HepG2 (cell line): ENCODE measurements around the gene MEGF6. TPM values are rescaled to one million over a fixed set of nuclear protein-coding genes. Genes with fewer than 3 reads are reported as not detected.

ENCODE experiments used
- ELF3 ChIP-seq: IDR thresholded peaks from 2 replicates; pipeline ENCODE4 v1.6.1; 2016; ENCODE audit warnings: missing genetic modification reagents, missing compliant biosample characterization
- FOXC1 ChIP-seq: sonication (generic); formaldehyde crosslinking; IDR thresholded peaks from 2 replicates; pipeline ENCODE4 v1.8.0; 2022; ENCODE audit warnings: mild to moderate bottlenecking, missing genetic modification reagents, borderline replicate concordance
- FOXJ3 ChIP-seq: sonication (generic); formaldehyde crosslinking; IDR thresholded peaks from 2 replicates; pipeline ENCODE4 v1.4.0; 2020; ENCODE audit warnings: missing genetic modification reagents, mild to moderate bottlenecking, borderline replicate concordance
- HNRNPH1 ChIP-seq: fragments of 200-400 bp; formaldehyde crosslinking; optimal IDR thresholded peaks from 2 replicates; pipeline ENCODE3; 2017; ENCODE audit warnings: mild to moderate bottlenecking, low read depth, low read length
- HNRNPUL1 ChIP-seq: fragments of 200-400 bp; formaldehyde crosslinking; IDR thresholded peaks from 2 replicates; pipeline ENCODE4 v1.6.1; 2017; ENCODE audit warnings: low read depth, mild to moderate bottlenecking, low read length, moderate library complexity
- JARID2 ChIP-seq: sonication (generic); formaldehyde crosslinking; IDR thresholded peaks from 2 replicates; pipeline ENCODE4 v1.8.1; 2023; ENCODE audit warnings: missing genetic modification reagents, inconsistent platforms; ENCODE audit not compliant: insufficient replicate concordance
- NFE2L1 ChIP-seq: sonication (generic); formaldehyde crosslinking; IDR thresholded peaks from 2 replicates; pipeline ENCODE4 v1.4.0; 2020; ENCODE audit warnings: missing genetic modification reagents, mild to moderate bottlenecking, borderline replicate concordance
- ZNF264 ChIP-seq: sonication (generic); formaldehyde crosslinking; IDR thresholded peaks from 2 replicates; pipeline ENCODE4 v1.4.0; 2020; ENCODE audit warnings: missing genetic modification reagents
- polyA plus RNA-seq, 8 experiments: library from polyadenylated mRNA; depleted of rRNA in 3 of 8; stranded (reverse) in 7 of 8; unstranded in 1 of 8; fragments of >200 nt; fragmentation: Illumina TruSeq in 4 of 8; extraction: Trizol in 4 of 8; gene quantifications; 2 replicates each; pipeline versions ENCODE4 v1.2.1 to v1.2.3, GENCODE V29; 2011 to 2016; ENCODE audit warnings: low read depth in 4 of 8, missing spikeins in 1 of 8, mixed read lengths in 1 of 8; ENCODE audit not compliant: insufficient read depth in 1 of 8
- total RNA-seq, 5 experiments: library from RNA; depleted of rRNA; stranded (reverse); fragments of >200 nt; fragmentation: Illumina TruSeq; extraction: Trizol; gene quantifications; 2 replicates each; pipeline ENCODE4 v1.2.3, GENCODE V29; 2016; ENCODE audit warnings: low read depth in 1 of 5
- TF ChIP-seq, protein P1 (sequence below): sonication (generic); formaldehyde crosslinking; IDR thresholded peaks from 2 replicates; pipeline ENCODE4 v1.5.1; 2020; ENCODE audit warnings: mild to moderate bottlenecking, missing genetic modification reagents, borderline replicate concordance
- TF ChIP-seq, protein P2 (sequence below): sonication (generic); formaldehyde crosslinking; IDR thresholded peaks from 2 replicates; pipeline ENCODE4 v1.4.0; 2020; ENCODE audit warnings: mild to moderate bottlenecking, missing genetic modification reagents, borderline replicate concordance
- TF ChIP-seq, protein P3 (sequence below): sonication (generic); formaldehyde crosslinking; IDR thresholded peaks from 2 replicates; pipeline ENCODE4 v1.5.0; 2020; ENCODE audit warnings: mild to moderate bottlenecking, missing genetic modification reagents
- TF ChIP-seq, protein P4 (sequence below): fragments of 450-650 bp; IDR thresholded peaks from 2 replicates; pipeline ENCODE4 v1.6.1; 2017; ENCODE audit warnings: mild to moderate bottlenecking

Gene MEGF6
- total and polyA plus RNA-seq, 2 of the 13 experiments (the other 11 are each of a cell fraction or from before 2014, with no cell fraction given), result 1.9 TPM

DNA sequence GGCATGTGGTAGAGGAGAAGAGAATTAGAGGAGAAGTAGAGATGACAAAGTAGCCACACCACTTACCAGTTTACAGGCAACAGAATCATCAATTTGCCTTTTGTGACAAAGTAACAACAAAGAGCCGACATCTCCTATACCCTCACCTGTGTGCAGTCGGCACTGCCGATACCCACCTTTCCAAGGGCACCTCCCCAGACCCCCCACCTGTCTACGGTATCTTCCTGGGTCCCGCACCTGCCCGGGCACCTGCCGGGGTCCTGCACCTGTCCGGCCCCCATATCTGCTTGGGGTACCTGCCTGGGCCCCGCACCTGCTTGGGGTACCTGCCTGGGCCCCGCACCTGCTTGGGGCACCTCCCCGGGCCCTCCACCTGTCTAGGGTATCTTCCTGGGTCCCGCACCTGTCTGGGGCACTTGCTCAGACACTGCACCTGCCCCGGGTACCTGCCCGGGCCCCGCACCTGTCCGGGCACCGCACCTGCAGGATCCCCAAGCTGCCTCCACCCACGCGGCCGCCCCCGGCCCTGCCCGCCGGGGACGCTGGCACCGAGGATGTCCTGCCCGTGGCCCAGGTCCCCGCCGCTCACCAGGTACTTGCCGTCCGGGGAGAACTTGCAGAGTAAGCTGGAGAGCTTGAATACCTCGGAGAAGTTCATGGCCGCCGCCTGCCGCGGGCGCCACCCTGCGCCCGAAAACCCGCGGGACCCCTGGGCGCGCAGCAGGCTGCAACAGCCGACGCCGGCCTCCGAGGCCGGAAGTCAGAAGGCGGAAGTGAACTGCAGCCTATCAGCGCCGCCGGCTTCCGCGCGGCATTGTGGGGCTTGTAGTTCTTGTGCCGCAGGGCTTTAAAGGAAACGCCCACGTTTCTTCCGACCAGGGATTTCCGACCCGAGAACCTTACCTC, 38.3 kb upstream of the MEGF6 start, which contains the start of gene WRAP73 (continued):
- TF ChIP-seq, protein P1, sequence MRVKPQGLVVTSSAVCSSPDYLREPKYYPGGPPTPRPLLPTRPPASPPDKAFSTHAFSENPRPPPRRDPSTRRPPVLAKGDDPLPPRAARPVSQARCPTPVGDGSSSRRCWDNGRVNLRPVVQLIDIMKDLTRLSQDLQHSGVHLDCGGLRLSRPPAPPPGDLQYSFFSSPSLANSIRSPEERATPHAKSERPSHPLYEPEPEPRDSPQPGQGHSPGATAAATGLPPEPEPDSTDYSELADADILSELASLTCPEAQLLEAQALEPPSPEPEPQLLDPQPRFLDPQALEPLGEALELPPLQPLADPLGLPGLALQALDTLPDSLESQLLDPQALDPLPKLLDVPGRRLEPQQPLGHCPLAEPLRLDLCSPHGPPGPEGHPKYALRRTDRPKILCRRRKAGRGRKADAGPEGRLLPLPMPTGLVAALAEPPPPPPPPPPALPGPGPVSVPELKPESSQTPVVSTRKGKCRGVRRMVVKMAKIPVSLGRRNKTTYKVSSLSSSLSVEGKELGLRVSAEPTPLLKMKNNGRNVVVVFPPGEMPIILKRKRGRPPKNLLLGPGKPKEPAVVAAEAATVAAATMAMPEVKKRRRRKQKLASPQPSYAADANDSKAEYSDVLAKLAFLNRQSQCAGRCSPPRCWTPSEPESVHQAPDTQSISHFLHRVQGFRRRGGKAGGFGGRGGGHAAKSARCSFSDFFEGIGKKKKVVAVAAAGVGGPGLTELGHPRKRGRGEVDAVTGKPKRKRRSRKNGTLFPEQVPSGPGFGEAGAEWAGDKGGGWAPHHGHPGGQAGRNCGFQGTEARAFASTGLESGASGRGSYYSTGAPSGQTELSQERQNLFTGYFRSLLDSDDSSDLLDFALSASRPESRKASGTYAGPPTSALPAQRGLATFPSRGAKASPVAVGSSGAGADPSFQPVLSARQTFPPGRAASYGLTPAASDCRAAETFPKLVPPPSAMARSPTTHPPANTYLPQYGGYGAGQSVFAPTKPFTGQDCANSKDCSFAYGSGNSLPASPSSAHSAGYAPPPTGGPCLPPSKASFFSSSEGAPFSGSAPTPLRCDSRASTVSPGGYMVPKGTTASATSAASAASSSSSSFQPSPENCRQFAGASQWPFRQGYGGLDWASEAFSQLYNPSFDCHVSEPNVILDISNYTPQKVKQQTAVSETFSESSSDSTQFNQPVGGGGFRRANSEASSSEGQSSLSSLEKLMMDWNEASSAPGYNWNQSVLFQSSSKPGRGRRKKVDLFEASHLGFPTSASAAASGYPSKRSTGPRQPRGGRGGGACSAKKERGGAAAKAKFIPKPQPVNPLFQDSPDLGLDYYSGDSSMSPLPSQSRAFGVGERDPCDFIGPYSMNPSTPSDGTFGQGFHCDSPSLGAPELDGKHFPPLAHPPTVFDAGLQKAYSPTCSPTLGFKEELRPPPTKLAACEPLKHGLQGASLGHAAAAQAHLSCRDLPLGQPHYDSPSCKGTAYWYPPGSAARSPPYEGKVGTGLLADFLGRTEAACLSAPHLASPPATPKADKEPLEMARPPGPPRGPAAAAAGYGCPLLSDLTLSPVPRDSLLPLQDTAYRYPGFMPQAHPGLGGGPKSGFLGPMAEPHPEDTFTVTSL (CRISPR knock-in tag), result no peak
- TF ChIP-seq ZNF264 (CRISPR knock-in tag) (no peak), HNRNPUL1 (no peak), ELF3 (peak; percentile 77), FOXC1 (CRISPR knock-in tag) (0 out of 2 replicates have a peak, but pooled peaks have one; percentile 38), NFE2L1 (CRISPR knock-in tag) (no peak), FOXJ3 (CRISPR knock-in tag) (no peak), JARID2 (no peak), HNRNPH1 (no peak)
- TF ChIP-seq, protein P2, sequence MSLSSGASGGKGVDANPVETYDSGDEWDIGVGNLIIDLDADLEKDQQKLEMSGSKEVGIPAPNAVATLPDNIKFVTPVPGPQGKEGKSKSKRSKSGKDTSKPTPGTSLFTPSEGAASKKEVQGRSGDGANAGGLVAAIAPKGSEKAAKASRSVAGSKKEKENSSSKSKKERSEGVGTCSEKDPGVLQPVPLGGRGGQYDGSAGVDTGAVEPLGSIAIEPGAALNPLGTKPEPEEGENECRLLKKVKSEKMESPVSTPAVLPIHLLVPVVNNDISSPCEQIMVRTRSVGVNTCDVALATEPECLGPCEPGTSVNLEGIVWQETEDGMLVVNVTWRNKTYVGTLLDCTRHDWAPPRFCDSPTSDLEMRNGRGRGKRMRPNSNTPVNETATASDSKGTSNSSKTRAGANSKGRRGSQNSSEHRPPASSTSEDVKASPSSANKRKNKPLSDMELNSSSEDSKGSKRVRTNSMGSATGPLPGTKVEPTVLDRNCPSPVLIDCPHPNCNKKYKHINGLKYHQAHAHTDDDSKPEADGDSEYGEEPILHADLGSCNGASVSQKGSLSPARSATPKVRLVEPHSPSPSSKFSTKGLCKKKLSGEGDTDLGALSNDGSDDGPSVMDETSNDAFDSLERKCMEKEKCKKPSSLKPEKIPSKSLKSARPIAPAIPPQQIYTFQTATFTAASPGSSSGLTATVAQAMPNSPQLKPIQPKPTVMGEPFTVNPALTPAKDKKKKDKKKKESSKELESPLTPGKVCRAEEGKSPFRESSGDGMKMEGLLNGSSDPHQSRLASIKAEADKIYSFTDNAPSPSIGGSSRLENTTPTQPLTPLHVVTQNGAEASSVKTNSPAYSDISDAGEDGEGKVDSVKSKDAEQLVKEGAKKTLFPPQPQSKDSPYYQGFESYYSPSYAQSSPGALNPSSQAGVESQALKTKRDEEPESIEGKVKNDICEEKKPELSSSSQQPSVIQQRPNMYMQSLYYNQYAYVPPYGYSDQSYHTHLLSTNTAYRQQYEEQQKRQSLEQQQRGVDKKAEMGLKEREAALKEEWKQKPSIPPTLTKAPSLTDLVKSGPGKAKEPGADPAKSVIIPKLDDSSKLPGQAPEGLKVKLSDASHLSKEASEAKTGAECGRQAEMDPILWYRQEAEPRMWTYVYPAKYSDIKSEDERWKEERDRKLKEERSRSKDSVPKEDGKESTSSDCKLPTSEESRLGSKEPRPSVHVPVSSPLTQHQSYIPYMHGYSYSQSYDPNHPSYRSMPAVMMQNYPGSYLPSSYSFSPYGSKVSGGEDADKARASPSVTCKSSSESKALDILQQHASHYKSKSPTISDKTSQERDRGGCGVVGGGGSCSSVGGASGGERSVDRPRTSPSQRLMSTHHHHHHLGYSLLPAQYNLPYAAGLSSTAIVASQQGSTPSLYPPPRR, result no peak
- TF ChIP-seq, protein P3, sequence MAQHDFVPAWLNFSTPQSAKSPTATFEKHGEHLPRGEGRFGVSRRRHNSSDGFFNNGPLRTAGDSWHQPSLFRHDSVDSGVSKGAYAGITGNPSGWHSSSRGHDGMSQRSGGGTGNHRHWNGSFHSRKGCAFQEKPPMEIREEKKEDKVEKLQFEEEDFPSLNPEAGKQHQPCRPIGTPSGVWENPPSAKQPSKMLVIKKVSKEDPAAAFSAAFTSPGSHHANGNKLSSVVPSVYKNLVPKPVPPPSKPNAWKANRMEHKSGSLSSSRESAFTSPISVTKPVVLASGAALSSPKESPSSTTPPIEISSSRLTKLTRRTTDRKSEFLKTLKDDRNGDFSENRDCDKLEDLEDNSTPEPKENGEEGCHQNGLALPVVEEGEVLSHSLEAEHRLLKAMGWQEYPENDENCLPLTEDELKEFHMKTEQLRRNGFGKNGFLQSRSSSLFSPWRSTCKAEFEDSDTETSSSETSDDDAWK, result no peak
- TF ChIP-seq, protein P4, sequence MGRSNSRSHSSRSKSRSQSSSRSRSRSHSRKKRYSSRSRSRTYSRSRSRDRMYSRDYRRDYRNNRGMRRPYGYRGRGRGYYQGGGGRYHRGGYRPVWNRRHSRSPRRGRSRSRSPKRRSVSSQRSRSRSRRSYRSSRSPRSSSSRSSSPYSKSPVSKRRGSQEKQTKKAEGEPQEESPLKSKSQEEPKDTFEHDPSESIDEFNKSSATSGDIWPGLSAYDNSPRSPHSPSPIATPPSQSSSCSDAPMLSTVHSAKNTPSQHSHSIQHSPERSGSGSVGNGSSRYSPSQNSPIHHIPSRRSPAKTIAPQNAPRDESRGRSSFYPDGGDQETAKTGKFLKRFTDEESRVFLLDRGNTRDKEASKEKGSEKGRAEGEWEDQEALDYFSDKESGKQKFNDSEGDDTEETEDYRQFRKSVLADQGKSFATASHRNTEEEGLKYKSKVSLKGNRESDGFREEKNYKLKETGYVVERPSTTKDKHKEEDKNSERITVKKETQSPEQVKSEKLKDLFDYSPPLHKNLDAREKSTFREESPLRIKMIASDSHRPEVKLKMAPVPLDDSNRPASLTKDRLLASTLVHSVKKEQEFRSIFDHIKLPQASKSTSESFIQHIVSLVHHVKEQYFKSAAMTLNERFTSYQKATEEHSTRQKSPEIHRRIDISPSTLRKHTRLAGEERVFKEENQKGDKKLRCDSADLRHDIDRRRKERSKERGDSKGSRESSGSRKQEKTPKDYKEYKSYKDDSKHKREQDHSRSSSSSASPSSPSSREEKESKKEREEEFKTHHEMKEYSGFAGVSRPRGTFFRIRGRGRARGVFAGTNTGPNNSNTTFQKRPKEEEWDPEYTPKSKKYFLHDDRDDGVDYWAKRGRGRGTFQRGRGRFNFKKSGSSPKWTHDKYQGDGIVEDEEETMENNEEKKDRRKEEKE, result no peak
